ENCODE measurements around the gene UBE3C.
A peak's percentile ranks its signal among the peaks of the same experiment; 100 is the strongest.

The UBE3C gene

GRCh38 chr7:157177983-157178381 lies 39.3 kb downstream of the UBE3C start:
- no peak for DNase-seq

GRCh38 chr7:157183832-157184231 lies 45.1 kb downstream of the UBE3C start:
- no peak for DNase-seq

- DNase-seq, result no peak
Measured at GRCh38 chr7:157188091-157188665, 49.5 kb downstream of the UBE3C start.

- DNase-seq, result no peak
Measured at GRCh38 chr7:157189405-157189804, 50.7 kb downstream of the UBE3C start.

- DNase-seq, result no peak
Measured at GRCh38 chr7:157192861-157193260, 54.1 kb downstream of the UBE3C start.

- DNase-seq, result no peak
Measured at GRCh38 chr7:157193274-157193673, 54.5 kb downstream of the UBE3C start.

- DNase-seq, result no peak
Measured at GRCh38 chr7:157194948-157195347, 56.2 kb downstream of the UBE3C start.

- no peak for DNase-seq
Measured at GRCh38 chr7:157195868-157196267, 57.1 kb downstream of the UBE3C start.

GRCh38 chr7:157204134-157204533 lies 65.4 kb downstream of the UBE3C start:
- no peak for DNase-seq

- no peak for DNase-seq
Measured at GRCh38 chr7:157205438-157205837, 66.7 kb downstream of the UBE3C start.

GRCh38 chr7:157208571-157209413 lies 70.1 kb downstream of the UBE3C start:
- DNase-seq, result no peak

GRCh38 chr7:157210682-157211081 lies 72.0 kb downstream of the UBE3C start:
- DNase-seq, result no peak

GRCh38 chr7:157211690-157212089 lies 73.0 kb downstream of the UBE3C start:
- peak; percentile 36 for DNase-seq

GRCh38 chr7:157219154-157219553 lies 80.4 kb downstream of the UBE3C start:
- no peak for DNase-seq

GRCh38 chr7:157220916-157221569 lies 82.3 kb downstream of the UBE3C start:
- no peak for DNase-seq

- no peak for DNase-seq
Measured at GRCh38 chr7:157222687-157223086, 84.0 kb downstream of the UBE3C start.

GRCh38 chr7:157224627-157225026 lies 85.9 kb downstream of the UBE3C start:
- DNase-seq, result peak; percentile 44

GRCh38 chr7:157228864-157229422 lies 90.2 kb downstream of the UBE3C start:
- DNase-seq, result peak; percentile 49

- no peak for DNase-seq
Measured at GRCh38 chr7:157233677-157234076, 95.0 kb downstream of the UBE3C start.

- DNase-seq, result peak; percentile 48
Measured at GRCh38 chr7:157234271-157234670, 95.5 kb downstream of the UBE3C start.

- peak; percentile 75 for DNase-seq
Measured at GRCh38 chr7:157235357-157236333, 96.9 kb downstream of the UBE3C start.

GRCh38 chr7:157238087-157238486 lies 99.4 kb downstream of the UBE3C start:
- no peak for DNase-seq

All from fibroblast of skin of back (primary cell).